Epithelial cell of esophagus (primary cell): Measurements from ENCODE around the gene DUXA.

ENCODE experiments used
- DNase-seq: peaks from one replicate; pipeline ENCODE4 v3.0.0; 2010; ENCODE audit warnings: low read depth
- H3K4me3 ChIP-seq: 2 replicates; pipeline ENCODE4 v1.5.1; 2011; ENCODE audit warnings: mild to moderate bottlenecking, low read length, control low read depth
- CTCF ChIP-seq: IDR thresholded peaks from 2 replicates; pipeline ENCODE4 v1.5.1; 2011; ENCODE audit warnings: low read depth, mild to moderate bottlenecking, low read length, control low read depth, inconsistent platforms; ENCODE audit not compliant: insufficient read depth; ENCODE audit errors: missing control alignments

Gene DUXA

GRCh38 chr19:57106722-57107235 lies 60.5 kb downstream of the DUXA start:
- TF ChIP-seq CTCF: no peak
- H3K4me3 ChIP-seq: no peak overlapping the region
- DNase-seq: no peak

GRCh38 chr19:57105976-57106721 lies 61.1 kb downstream of the DUXA start:
- no peak for DNase-seq
- no peak overlapping the region for H3K4me3 ChIP-seq
- no peak for TF ChIP-seq CTCF
